Liver (tissue), 2 donors: ENCODE measurements around the gene MAML3.

Source experiments
- MAX ChIP-seq: IDR thresholded peaks from 2 replicates; pipeline ENCODE4 v1.6.1; 2016; ENCODE audit warnings: antibody characterized with exemption
- REST ChIP-seq: IDR thresholded peaks from 2 replicates; pipeline ENCODE4 v1.6.1; 2016; ENCODE audit warnings: antibody characterized with exemption, mild to moderate bottlenecking
- TF ChIP-seq, protein P1 (sequence below): fragments of 150-350 bp; IDR thresholded peaks from 2 replicates; pipeline ENCODE4 v1.5.1; 2017; ENCODE audit warnings: improper control_type of control experiment, low read depth, low read length; ENCODE audit not compliant: missing input control
- donor health status: healthy.

- TF ChIP-seq, protein P1, sequence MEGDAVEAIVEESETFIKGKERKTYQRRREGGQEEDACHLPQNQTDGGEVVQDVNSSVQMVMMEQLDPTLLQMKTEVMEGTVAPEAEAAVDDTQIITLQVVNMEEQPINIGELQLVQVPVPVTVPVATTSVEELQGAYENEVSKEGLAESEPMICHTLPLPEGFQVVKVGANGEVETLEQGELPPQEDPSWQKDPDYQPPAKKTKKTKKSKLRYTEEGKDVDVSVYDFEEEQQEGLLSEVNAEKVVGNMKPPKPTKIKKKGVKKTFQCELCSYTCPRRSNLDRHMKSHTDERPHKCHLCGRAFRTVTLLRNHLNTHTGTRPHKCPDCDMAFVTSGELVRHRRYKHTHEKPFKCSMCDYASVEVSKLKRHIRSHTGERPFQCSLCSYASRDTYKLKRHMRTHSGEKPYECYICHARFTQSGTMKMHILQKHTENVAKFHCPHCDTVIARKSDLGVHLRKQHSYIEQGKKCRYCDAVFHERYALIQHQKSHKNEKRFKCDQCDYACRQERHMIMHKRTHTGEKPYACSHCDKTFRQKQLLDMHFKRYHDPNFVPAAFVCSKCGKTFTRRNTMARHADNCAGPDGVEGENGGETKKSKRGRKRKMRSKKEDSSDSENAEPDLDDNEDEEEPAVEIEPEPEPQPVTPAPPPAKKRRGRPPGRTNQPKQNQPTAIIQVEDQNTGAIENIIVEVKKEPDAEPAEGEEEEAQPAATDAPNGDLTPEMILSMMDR = no peak
- TF ChIP-seq REST = no peak
- TF ChIP-seq MAX = no peak
Measured at GRCh38 chr4:140185412-140186081, 31.6 kb upstream of the MAML3 start.
